Measurements from ENCODE around the gene ING4. TPM values are rescaled to one million over a fixed set of nuclear protein-coding genes. Genes with fewer than 3 reads are reported as not detected.

Gene ING4
- total RNA-seq, 4 donors from 2014 or later = 25.2 to 180 (median 62.0) TPM

- H3K27ac ChIP-seq = no peak overlapping the region
- H3K27me3 ChIP-seq = no peaks in the 10 kb centered on the region
- no peaks in the 10 kb centered on the region for H3K9me3 ChIP-seq
- TF ChIP-seq POLR2A (IDR thresholded peaks at IDR 0.05) = no peak
- no peak for TF ChIP-seq CTCF (IDR thresholded peaks at IDR 0.05)
- H3K4me1 ChIP-seq = no peaks in the 10 kb centered on the region
- no peak overlapping the region for H3K4me3 ChIP-seq
- H3K36me3 ChIP-seq = no peaks in the 10 kb centered on the region
- no peak for DNase-seq
- intact Hi-C loops (cut with DNase I; ENCODE audit: low total_unique reads) = no loop called here
Measured at GRCh38 chr12:6641131-6641530, 21.8 kb downstream of the ING4 start.

- H3K4me3 ChIP-seq = no peak overlapping the region
- TF ChIP-seq POLR2A (IDR thresholded peaks at IDR 0.05) (no peak), CTCF (IDR thresholded peaks at IDR 0.05) (no peak)
- no peaks in the 10 kb centered on the region for H3K36me3 ChIP-seq
- intact Hi-C loops (cut with DNase I; ENCODE audit: low total_unique reads) = no loop called here
- H3K27me3 ChIP-seq = no peaks in the 10 kb centered on the region
- no peaks in the 10 kb centered on the region for H3K4me1 ChIP-seq
- DNase-seq = no peak
- H3K27ac ChIP-seq = no peak overlapping the region
- no peaks in the 10 kb centered on the region for H3K9me3 ChIP-seq
Measured at GRCh38 chr12:6640497-6640896, 22.4 kb downstream of the ING4 start.

- no peak for DNase-seq
- Histone ChIP-seq H3K27me3 (no peaks in the 10 kb centered on the region), H3K4me1 (no peaks in the 10 kb centered on the region), H3K4me3 (no peak overlapping the region), H3K36me3 (no peaks in the 10 kb centered on the region), H3K9me3 (no peaks in the 10 kb centered on the region), H3K27ac (no peak overlapping the region)
- intact Hi-C loops (cut with DNase I; ENCODE audit: low total_unique reads) = no loop called here
- no peak for TF ChIP-seq POLR2A (IDR thresholded peaks at IDR 0.05)
- TF ChIP-seq CTCF (IDR thresholded peaks at IDR 0.05) = no peak
Measured at GRCh38 chr12:6639151-6639801, 23.6 kb downstream of the ING4 start.

- Histone ChIP-seq H3K4me3 (no peak overlapping the region), H3K9me3 (no peaks in the 10 kb centered on the region), H3K36me3 (no peaks in the 10 kb centered on the region), H3K27me3 (no peaks in the 10 kb centered on the region), H3K27ac (no peak overlapping the region), H3K4me1 (no peaks in the 10 kb centered on the region)
- DNase-seq = no peak
- no peak for TF ChIP-seq POLR2A (IDR thresholded peaks at IDR 0.05)
- no peak for TF ChIP-seq CTCF (IDR thresholded peaks at IDR 0.05)
- intact Hi-C loops (cut with DNase I; ENCODE audit: low total_unique reads) = no loop called here
Measured at GRCh38 chr12:6638305-6638704, 24.6 kb downstream of the ING4 start.

- Histone ChIP-seq H3K4me3 (no peak within 1 kb of the TSS), H3K4me1 (no peaks in the 10 kb centered on the region), H3K9me3 (no peaks in the 10 kb centered on the region), H3K27me3 (no peaks in the 10 kb centered on the region), H3K27ac (no peak within 1 kb of the TSS), H3K36me3 (no peaks in the 10 kb centered on the region)
- TF ChIP-seq CTCF (IDR thresholded peaks at IDR 0.05) = no peak
- TF ChIP-seq POLR2A (IDR thresholded peaks at IDR 0.05) = no peak
- no peak for DNase-seq
- intact Hi-C loops (cut with DNase I; ENCODE audit: low total_unique reads) = no loop called here
Measured at GRCh38 chr12:6635856-6636531, 26.9 kb downstream of the ING4 start, which contains the start of gene LPAR5. Gene LPAR5, minus strand, starts transcription at chr12:6635959. Its CDS starts 14,711 bp downstream, at chr12:6621248.

All from uterus (tissue), 4 donors.